ENCODE data around the gene GRN. TPM values are rescaled to one million over a fixed set of nuclear protein-coding genes. Genes with fewer than 3 reads are reported as not detected.

Gene GRN
- total RNA-seq, 1 donor = 382 TPM

DNA sequence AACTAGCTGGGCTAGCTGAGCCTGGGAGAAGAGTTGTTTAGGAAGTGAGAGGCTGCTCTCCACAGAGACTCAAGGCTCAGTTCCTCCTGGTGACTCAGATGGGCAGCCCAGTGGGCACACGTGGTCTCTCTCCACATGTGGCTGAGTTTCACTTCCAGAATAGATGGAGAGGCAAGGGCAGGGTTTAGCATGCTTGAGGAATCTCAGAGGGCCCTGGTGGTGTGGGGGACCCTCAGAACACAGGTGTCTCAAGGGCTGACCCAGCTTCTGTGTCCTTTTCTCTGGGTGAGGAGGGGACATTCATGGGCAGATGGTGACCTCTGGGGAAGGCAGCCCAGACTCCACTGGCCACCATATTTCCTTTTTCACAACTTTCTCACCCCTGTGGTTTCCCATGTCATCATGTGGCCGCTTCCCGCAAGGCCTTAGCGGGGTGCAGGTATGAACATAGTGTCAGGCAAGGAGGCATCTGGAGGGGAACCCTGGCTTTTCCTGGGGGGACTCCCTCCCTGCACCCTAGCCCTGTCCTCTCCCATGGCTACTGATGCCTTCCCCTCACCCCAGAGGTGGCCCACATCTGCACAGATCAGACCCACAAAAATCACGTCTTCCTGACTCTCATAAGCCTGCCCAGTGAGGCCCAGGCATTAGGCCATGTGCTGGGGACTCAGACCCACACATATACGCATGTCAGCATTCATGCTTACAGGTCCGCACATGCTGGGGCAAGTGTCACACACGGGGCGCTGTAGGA lies 3.3 kb downstream of the GRN start:
- Histone ChIP-seq H3K27ac (ENCODE audit: low read depth, low read length) (no peak overlapping the region), H2AFZ (ENCODE audit: low read length) (no peak overlapping the region), H3K4me2 (ENCODE audit: insufficient read depth, low read length) (no peak overlapping the region), H3K9me3 (ENCODE audit: low read depth, low read length) (no peaks in the 10 kb centered on the region), H3K36me3 (ENCODE audit: insufficient read depth, low read length) (peaks cover 11% of the 10 kb centered on the region), H3K79me2 (ENCODE audit: insufficient read depth, low read length) (peaks cover 28% of the 10 kb centered on the region), H3K4me1 (ENCODE audit: insufficient read depth, low read length) (peaks cover 15% of the 10 kb centered on the region), H3K27me3 (ENCODE audit: insufficient read depth, low read length) (no peaks in the 10 kb centered on the region), H4K20me1 (ENCODE audit: insufficient read depth, low read length) (peaks cover 12% of the 10 kb centered on the region), H3K4me3 (ENCODE audit: insufficient read depth, low read length) (no peak overlapping the region)
- TF ChIP-seq, protein P1, sequence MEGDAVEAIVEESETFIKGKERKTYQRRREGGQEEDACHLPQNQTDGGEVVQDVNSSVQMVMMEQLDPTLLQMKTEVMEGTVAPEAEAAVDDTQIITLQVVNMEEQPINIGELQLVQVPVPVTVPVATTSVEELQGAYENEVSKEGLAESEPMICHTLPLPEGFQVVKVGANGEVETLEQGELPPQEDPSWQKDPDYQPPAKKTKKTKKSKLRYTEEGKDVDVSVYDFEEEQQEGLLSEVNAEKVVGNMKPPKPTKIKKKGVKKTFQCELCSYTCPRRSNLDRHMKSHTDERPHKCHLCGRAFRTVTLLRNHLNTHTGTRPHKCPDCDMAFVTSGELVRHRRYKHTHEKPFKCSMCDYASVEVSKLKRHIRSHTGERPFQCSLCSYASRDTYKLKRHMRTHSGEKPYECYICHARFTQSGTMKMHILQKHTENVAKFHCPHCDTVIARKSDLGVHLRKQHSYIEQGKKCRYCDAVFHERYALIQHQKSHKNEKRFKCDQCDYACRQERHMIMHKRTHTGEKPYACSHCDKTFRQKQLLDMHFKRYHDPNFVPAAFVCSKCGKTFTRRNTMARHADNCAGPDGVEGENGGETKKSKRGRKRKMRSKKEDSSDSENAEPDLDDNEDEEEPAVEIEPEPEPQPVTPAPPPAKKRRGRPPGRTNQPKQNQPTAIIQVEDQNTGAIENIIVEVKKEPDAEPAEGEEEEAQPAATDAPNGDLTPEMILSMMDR (IDR thresholded peaks at IDR 0.05; ENCODE audit: extremely low read depth, low read depth, low read length) = no peak
- peak; percentile 99 for DNase-seq (ENCODE audit: insufficient read length, low spot score, missing footprints)

DNA sequence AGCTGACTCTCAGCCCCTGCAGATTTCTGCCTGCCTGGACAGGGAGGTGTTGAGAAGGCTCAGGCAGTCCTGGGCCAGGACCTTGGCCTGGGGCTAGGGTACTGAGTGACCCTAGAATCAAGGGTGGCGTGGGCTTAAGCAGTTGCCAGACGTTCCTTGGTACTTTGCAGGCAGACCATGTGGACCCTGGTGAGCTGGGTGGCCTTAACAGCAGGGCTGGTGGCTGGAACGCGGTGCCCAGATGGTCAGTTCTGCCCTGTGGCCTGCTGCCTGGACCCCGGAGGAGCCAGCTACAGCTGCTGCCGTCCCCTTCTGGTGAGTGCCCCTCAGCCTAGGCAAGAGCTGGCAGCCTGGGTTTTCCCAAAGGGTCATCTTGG lies 3.9 kb downstream of the GRN start:
- H3K9me3 ChIP-seq (ENCODE audit: low read depth, low read length) = no peaks in the 10 kb centered on the region

DNA sequence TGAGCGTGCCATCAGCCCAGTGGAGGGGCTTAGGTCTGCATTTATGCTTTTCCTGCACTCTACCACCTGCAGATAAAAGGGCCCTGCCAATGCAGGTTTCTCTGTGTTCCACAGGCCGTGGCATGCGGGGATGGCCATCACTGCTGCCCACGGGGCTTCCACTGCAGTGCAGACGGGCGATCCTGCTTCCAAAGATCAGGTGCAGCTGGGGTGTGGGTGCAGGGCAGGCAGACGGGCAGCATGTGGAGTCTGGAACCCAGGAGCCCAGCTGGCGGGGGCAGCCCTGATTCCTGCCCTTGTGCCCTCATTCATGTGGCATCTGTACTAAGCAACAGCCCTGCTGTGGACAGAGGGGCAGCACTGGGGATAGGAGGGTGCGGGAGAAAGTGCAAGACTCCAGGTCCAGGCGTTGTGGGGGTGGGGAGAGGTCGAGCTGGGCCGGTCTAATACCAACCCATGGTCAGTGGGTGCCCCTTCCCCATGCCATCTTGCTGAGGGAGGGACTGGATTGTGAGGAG lies 4.5 kb downstream of the GRN start:
- H3K27me3 ChIP-seq (ENCODE audit: insufficient read depth, low read length) = no peaks in the 10 kb centered on the region
- H3K4me1 ChIP-seq (ENCODE audit: insufficient read depth, low read length) = peaks cover 15% of the 10 kb centered on the region
- peaks cover 28% of the 10 kb centered on the region for H3K79me2 ChIP-seq (ENCODE audit: insufficient read depth, low read length)
- H3K4me3 ChIP-seq (ENCODE audit: insufficient read depth, low read length) = no peak overlapping the region
- H3K27ac ChIP-seq (ENCODE audit: low read depth, low read length) = no peak overlapping the region
- no peaks in the 10 kb centered on the region for H3K9me3 ChIP-seq (ENCODE audit: low read depth, low read length)
- TF ChIP-seq, protein P1 (IDR thresholded peaks at IDR 0.05; ENCODE audit: extremely low read depth, low read depth, low read length) = no peak
- H3K4me2 ChIP-seq (ENCODE audit: insufficient read depth, low read length) = no peak overlapping the region
- H3K36me3 ChIP-seq (ENCODE audit: insufficient read depth, low read length) = peaks cover 11% of the 10 kb centered on the region
- no peak overlapping the region for H2AFZ ChIP-seq (ENCODE audit: low read length)
- peaks cover 12% of the 10 kb centered on the region for H4K20me1 ChIP-seq (ENCODE audit: insufficient read depth, low read length)
- peak; percentile 53 for DNase-seq (ENCODE audit: insufficient read length, low spot score, missing footprints)

More for the DNA sequence above, 3.9 kb downstream of the GRN start:
- peaks cover 11% of the 10 kb centered on the region for H3K36me3 ChIP-seq (ENCODE audit: insufficient read depth, low read length)
- H3K79me2 ChIP-seq (ENCODE audit: insufficient read depth, low read length) = peaks cover 28% of the 10 kb centered on the region
- no peaks in the 10 kb centered on the region for H3K27me3 ChIP-seq (ENCODE audit: insufficient read depth, low read length)
- H2AFZ ChIP-seq (ENCODE audit: low read length) = no peak overlapping the region
- H3K27ac ChIP-seq (ENCODE audit: low read depth, low read length) = no peak overlapping the region
- TF ChIP-seq, protein P1 (IDR thresholded peaks at IDR 0.05; ENCODE audit: extremely low read depth, low read depth, low read length) = no peak
- H3K4me1 ChIP-seq (ENCODE audit: insufficient read depth, low read length) = peaks cover 15% of the 10 kb centered on the region
- H3K4me2 ChIP-seq (ENCODE audit: insufficient read depth, low read length) = no peak overlapping the region
- H4K20me1 ChIP-seq (ENCODE audit: insufficient read depth, low read length) = peaks cover 12% of the 10 kb centered on the region
- H3K4me3 ChIP-seq (ENCODE audit: insufficient read depth, low read length) = no peak overlapping the region
- DNase-seq (ENCODE audit: insufficient read length, low spot score, missing footprints) = no peak

DNA sequence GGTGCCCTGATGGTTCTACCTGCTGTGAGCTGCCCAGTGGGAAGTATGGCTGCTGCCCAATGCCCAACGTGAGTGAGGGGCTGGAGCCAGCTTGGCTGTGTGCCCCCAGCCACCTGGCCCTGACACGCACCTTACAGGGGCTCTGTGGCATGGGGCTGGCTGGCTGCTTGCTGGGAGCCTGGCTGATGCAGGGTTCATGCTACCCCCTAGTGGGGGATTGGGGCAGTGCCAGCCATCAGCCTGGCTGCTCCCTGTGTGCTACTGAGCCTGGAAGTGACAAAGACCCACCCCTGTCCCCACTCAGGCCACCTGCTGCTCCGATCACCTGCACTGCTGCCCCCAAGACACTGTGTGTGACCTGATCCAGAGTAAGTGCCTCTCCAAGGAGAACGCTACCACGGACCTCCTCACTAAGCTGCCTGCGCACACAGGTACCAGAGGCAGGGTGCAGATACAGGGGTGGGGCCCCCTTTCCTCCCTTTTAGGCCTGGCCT lies 5.7 kb downstream of the GRN start:
- TF ChIP-seq, protein P1 (IDR thresholded peaks at IDR 0.05; ENCODE audit: extremely low read depth, low read depth, low read length) = peak; percentile 70
- H3K4me3 ChIP-seq (ENCODE audit: insufficient read depth, low read length) = no peak overlapping the region
- no peak overlapping the region for H2AFZ ChIP-seq (ENCODE audit: low read length)
- H4K20me1 ChIP-seq (ENCODE audit: insufficient read depth, low read length) = peaks cover 12% of the 10 kb centered on the region
- DNase-seq (ENCODE audit: insufficient read length, low spot score, missing footprints) = peak; percentile 99
- no peak overlapping the region for H3K4me2 ChIP-seq (ENCODE audit: insufficient read depth, low read length)
- peaks cover 10% of the 10 kb centered on the region for H3K4me1 ChIP-seq (ENCODE audit: insufficient read depth, low read length)
- H3K27ac ChIP-seq (ENCODE audit: low read depth, low read length) = no peak overlapping the region
- H3K9me3 ChIP-seq (ENCODE audit: low read depth, low read length) = no peaks in the 10 kb centered on the region
- H3K27me3 ChIP-seq (ENCODE audit: insufficient read depth, low read length) = no peaks in the 10 kb centered on the region
- H3K36me3 ChIP-seq (ENCODE audit: insufficient read depth, low read length) = peaks cover 11% of the 10 kb centered on the region
- H3K79me2 ChIP-seq (ENCODE audit: insufficient read depth, low read length) = peaks cover 21% of the 10 kb centered on the region
